Endothelial cell of umbilical vein (primary cell): ENCODE data around the gene SLC9A3. TPM values are rescaled to one million over a fixed set of nuclear protein-coding genes. Genes with fewer than 3 reads are reported as not detected.

Source experiments
- BruUV-seq: library from RNA; stranded (reverse); fragments of 400-500 nt; replicated peaks from 2 replicates; lab custom pipeline; 2021; lab: Mats Ljungman, UMichigan
- CTCF ChIA-PET: fragments of 300-600, 350-600 bp; sonication (Branson Sonifier 250); formaldehyde crosslinking; loops from one replicate; lab custom pipeline; 2021; ENCODE audit warnings: antibody characterized with exemption, inconsistent platforms; lab: Charles Lee
- POLR2A ChIA-PET: fragments of 300-600, 350-600 bp; sonication (Branson Sonifier 250); formaldehyde crosslinking; loops from one replicate; lab custom pipeline; 2021; ENCODE audit warnings: antibody characterized with exemption, inconsistent platforms; lab: Charles Lee
- DNase-seq: peaks from one replicate; pipeline ENCODE4 v3.0.0-alpha.2; 2011; ENCODE audit warnings: low read depth, low spot score
- FAIRE-seq: peaks from 2 replicates; lab custom pipeline; 2011; peaks lifted over from hg19 to GRCh38; lab: Jason Lieb, UNC
- H2AFZ ChIP-seq: 2 replicates; pipeline ENCODE4 v1.6.0; 2012; ENCODE audit warnings: low read depth, low read length, control low read depth, inconsistent platforms
- H3K27ac ChIP-seq: 2 replicates; pipeline ENCODE4 v1.5.1; 2011; ENCODE audit warnings: low read depth, mild to moderate bottlenecking, control low read depth, low read length, moderate library complexity; ENCODE audit not compliant: insufficient read depth
- H3K27me3 ChIP-seq, 2 experiments: 2 replicates each; pipeline versions ENCODE4 v1.6.0 to v1.6.1; 2011; ENCODE audit warnings: low read length in 2 of 2, mixed read lengths in 1 of 2; ENCODE audit not compliant: control insufficient read depth in 2 of 2, insufficient read depth in 2 of 2
- H3K36me3 ChIP-seq, 2 experiments: 2 replicates in 1 of 2; 3 replicates in 1 of 2; pipeline ENCODE4 v1.5.1; 2011; ENCODE audit warnings: low read length in 2 of 2, mild to moderate bottlenecking in 1 of 2, moderate library complexity in 1 of 2; ENCODE audit not compliant: control insufficient read depth in 2 of 2, insufficient read depth in 2 of 2; ENCODE audit errors: extremely low read depth in 1 of 2
- H3K4me1 ChIP-seq: 3 replicates; pipeline ENCODE4 v1.5.1; 2011; ENCODE audit warnings: mild to moderate bottlenecking, low read length; ENCODE audit not compliant: control insufficient read depth, insufficient read depth; ENCODE audit errors: extremely low read depth
- H3K4me2 ChIP-seq: 2 replicates; pipeline ENCODE4 v1.6.1; 2011; ENCODE audit warnings: low read length, control low read depth, mixed read lengths; ENCODE audit not compliant: insufficient read depth
- H3K4me3 ChIP-seq, 3 experiments: fragments of 200-600 bp in 1 of 3; sonication (generic), shearing (Covaris generic) in 1 of 3; replicated peaks in 1 of 3; 2 replicates each; pipeline ENCODE4 v1.5.1; 2011 to 2016; ENCODE audit warnings: control low read depth in 3 of 3, low read length in 3 of 3, mild to moderate bottlenecking in 2 of 3, inconsistent platforms in 1 of 3, low read depth in 1 of 3, moderate library complexity in 1 of 3; ENCODE audit not compliant: insufficient read depth in 1 of 3
- H3K79me2 ChIP-seq: 2 replicates; pipeline ENCODE4 v1.6.0; 2012; ENCODE audit warnings: low read length, inconsistent platforms; ENCODE audit not compliant: control insufficient read depth, insufficient read depth
- H3K9ac ChIP-seq: replicated peaks from 2 replicates; pipeline ENCODE3; 2011; ENCODE audit warnings: low read length, control low read depth; ENCODE audit not compliant: insufficient read depth; ENCODE audit errors: extremely low read depth
- H3K9me1 ChIP-seq: replicated peaks from 3 replicates; pipeline ENCODE4 v1.6.0; 2011; ENCODE audit warnings: mild to moderate bottlenecking, low read length; ENCODE audit not compliant: control insufficient read depth, insufficient read depth; ENCODE audit errors: extremely low read depth
- H3K9me3 ChIP-seq: replicated peaks from 2 replicates; pipeline ENCODE4 v1.5.1; 2012; ENCODE audit warnings: low read length, inconsistent platforms; ENCODE audit not compliant: control insufficient read depth, insufficient read depth
- H4K20me1 ChIP-seq: replicated peaks from 2 replicates; pipeline ENCODE3; 2011; ENCODE audit warnings: mild to moderate bottlenecking, low read length; ENCODE audit not compliant: control insufficient read depth, insufficient read depth; ENCODE audit errors: extremely low read depth
- EZH2 ChIP-seq: IDR thresholded peaks from 2 replicates; pipeline ENCODE4 v1.6.1; 2012; ENCODE audit warnings: borderline replicate concordance, low read depth, mild to moderate bottlenecking, moderate library complexity, low read length, inconsistent platforms; ENCODE audit not compliant: severe bottlenecking
- FOS ChIP-seq: IDR thresholded peaks from 2 replicates; pipeline ENCODE4 v1.6.1; 2011; ENCODE audit warnings: mild to moderate bottlenecking, low read length, moderate library complexity, borderline replicate concordance; ENCODE audit not compliant: insufficient read depth
- GATA2 ChIP-seq: IDR thresholded peaks from 2 replicates; pipeline ENCODE4 v1.7.0; 2011; ENCODE audit warnings: low read depth, mild to moderate bottlenecking, moderate library complexity, mixed read lengths, low read length; ENCODE audit not compliant: insufficient read length, insufficient read depth
- JUN ChIP-seq: IDR thresholded peaks from 2 replicates; pipeline ENCODE4 v1.6.1; 2011; ENCODE audit warnings: borderline replicate concordance, low read depth; ENCODE audit not compliant: insufficient read length, insufficient read depth
- MYC ChIP-seq: IDR thresholded peaks from one replicate; pipeline ENCODE4 v1.6.1; 2011; ENCODE audit warnings: mild to moderate bottlenecking, low read depth, low read length
- POLR2A ChIP-seq: IDR thresholded peaks from 2 replicates; pipeline ENCODE4 v1.6.1; 2012; ENCODE audit warnings: low read depth, mild to moderate bottlenecking, control low read depth, low read length
- dilution Hi-C: fragments of 300-500 bp; cut with MboI; formaldehyde crosslinking; loops from one replicate; pipeline ENCODE4 v1.15.0; 2019; ENCODE audit warnings: low sequenced_read_pairs; ENCODE audit not compliant: extremely low pct_ligation_motif_present
- intact Hi-C: fragments of 100-400 bp; cut with micrococcal nuclease; formaldehyde crosslinking; loops from one replicate; pipeline ENCODE4 v1.10.0; 2022
- polyA plus RNA-seq, 4 experiments: library from polyadenylated mRNA; depleted of rRNA in 3 of 4; stranded (reverse) in 3 of 4; unstranded in 1 of 4; fragments of >200 nt; gene quantifications; 2 replicates each; pipeline versions ENCODE4 v1.2.1 to v1.2.3, GENCODE V29; 2011 to 2012; ENCODE audit warnings: missing spikeins in 1 of 4
- total RNA-seq: library from RNA; stranded (reverse); gene quantifications from 2 replicates; pipeline ENCODE4 v1.2.3, GENCODE V29; 2021
- TF ChIP-seq, protein P1 (sequence below): IDR thresholded peaks from 2 replicates; pipeline ENCODE4 v1.6.1; 2011; ENCODE audit not compliant: insufficient read depth, insufficient read length
- TF ChIP-seq, protein P2 (sequence below), 2 donors: IDR thresholded peaks; 1 replicate in 1 of 2; 2 replicates in 1 of 2; pipeline ENCODE4 v1.5.1; 2011; ENCODE audit warnings: low read length in 2 of 2, mild to moderate bottlenecking in 2 of 2, moderate library complexity in 2 of 2, control low read depth in 1 of 2, inconsistent platforms in 1 of 2, low read depth in 1 of 2; ENCODE audit not compliant: insufficient read depth in 1 of 2; ENCODE audit errors: extremely low read depth in 1 of 2

Gene SLC9A3
- total and polyA plus RNA-seq, 2 donors (not counting 3 experiments of a cell fraction or from before 2014, with no cell fraction given): 0.79 to 0.82 TPM

DNA sequence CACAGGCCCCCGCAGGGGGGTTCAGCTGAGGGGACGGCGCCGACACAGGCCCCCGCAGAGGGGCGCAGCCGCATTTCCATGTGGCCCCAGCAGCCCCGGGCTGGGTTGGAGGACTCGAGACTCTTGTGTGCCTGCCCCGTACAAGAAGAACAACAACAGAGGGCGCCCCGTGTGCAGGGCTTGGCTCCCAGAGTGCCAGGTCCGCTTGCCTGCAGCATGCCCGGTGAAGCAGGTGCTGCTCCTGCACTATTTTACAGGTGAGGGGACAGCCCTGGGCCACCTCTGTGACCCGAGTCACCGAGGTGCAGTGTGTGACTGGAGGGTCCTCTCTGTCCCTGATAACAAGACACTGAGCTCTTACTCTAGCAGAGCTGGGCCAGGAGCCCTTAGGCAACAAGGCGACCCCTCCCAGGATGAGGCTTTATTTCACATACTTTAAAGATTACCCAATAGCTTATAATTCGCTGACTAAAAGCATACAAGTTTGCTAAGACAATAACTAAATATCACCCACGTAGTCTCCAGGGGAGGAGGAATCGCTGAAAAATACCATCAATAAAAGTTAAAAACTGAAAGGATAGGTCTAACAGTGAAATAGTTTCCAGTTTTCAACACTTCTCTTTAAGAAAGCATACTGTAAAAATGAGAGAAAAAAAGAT, 41.7 kb upstream of the SLC9A3 start:
- H3K79me2 ChIP-seq: no peaks in the 10 kb centered on the region
- no peak for FAIRE-seq
- no peaks in the 10 kb centered on the region for H3K4me1 ChIP-seq
- dilution Hi-C loops (no loop called here), intact Hi-C loops (no loop called here)
- no peaks in the 10 kb centered on the region for H3K9me3 ChIP-seq
- no TSS peak for BruUV-seq
- POLR2A ChIA-PET: no interaction called here
- TF ChIP-seq EZH2: peak; percentile 32
- TF ChIP-seq GATA2: no peak
- no peak overlapping the region for H3K27ac ChIP-seq
- no peak overlapping the region for H2AFZ ChIP-seq
- CTCF ChIA-PET: no interaction called here
- no peaks in the 10 kb centered on the region for H3K9me1 ChIP-seq
- no peaks in the 10 kb centered on the region for H3K36me3 ChIP-seq
- H3K27me3 ChIP-seq: peaks cover 4 to 8% of the 10 kb centered on the region in 2 experiments
- no peaks in the 10 kb centered on the region for H4K20me1 ChIP-seq
- DNase-seq: no peak
- H3K4me2 ChIP-seq: no peak overlapping the region
- no peak overlapping the region for H3K9ac ChIP-seq
- H3K4me3 ChIP-seq: no peak overlapping the region

DNA sequence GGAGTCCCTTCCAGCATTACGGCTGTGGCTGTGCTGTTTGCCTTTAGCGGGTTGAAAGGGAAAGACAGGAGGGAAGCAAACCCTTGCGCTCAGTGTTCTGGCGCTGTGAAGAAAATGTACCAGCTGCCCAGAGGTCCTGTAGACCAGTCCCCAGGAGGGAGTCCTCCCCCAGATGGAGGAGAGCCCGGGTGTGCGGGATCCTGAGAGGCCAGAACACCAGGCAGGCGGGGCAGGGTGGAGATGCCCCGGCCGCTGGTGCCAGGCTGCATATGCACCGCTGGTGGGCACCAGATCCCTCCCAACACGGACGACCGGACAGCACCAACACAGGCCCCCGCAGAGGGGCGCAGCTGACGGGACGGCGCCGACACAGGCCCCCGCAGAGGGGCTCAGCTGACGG, 37.2 kb upstream of the SLC9A3 start:
- no peak overlapping the region for H3K9ac ChIP-seq
- H4K20me1 ChIP-seq: no peaks in the 10 kb centered on the region
- CTCF ChIA-PET: no interaction called here
- dilution Hi-C loops (no loop called here), intact Hi-C loops (no loop called here)
- H3K36me3 ChIP-seq: no peaks in the 10 kb centered on the region
- H3K4me1 ChIP-seq: no peaks in the 10 kb centered on the region
- H3K9me1 ChIP-seq: no peaks in the 10 kb centered on the region
- no peak overlapping the region for H3K27ac ChIP-seq
- no peaks in the 10 kb centered on the region for H3K9me3 ChIP-seq
- no peaks in the 10 kb centered on the region for H3K79me2 ChIP-seq
- DNase-seq: no peak
- FAIRE-seq: no peak
- POLR2A ChIA-PET: no interaction called here
- TF ChIP-seq, protein P1, sequence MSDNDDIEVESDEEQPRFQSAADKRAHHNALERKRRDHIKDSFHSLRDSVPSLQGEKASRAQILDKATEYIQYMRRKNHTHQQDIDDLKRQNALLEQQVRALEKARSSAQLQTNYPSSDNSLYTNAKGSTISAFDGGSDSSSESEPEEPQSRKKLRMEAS: no peak
- no peak for TF ChIP-seq MYC
- TF ChIP-seq JUN: no peak
- TF ChIP-seq GATA2: no peak
- no peak for TF ChIP-seq FOS
- TF ChIP-seq, protein P2, sequence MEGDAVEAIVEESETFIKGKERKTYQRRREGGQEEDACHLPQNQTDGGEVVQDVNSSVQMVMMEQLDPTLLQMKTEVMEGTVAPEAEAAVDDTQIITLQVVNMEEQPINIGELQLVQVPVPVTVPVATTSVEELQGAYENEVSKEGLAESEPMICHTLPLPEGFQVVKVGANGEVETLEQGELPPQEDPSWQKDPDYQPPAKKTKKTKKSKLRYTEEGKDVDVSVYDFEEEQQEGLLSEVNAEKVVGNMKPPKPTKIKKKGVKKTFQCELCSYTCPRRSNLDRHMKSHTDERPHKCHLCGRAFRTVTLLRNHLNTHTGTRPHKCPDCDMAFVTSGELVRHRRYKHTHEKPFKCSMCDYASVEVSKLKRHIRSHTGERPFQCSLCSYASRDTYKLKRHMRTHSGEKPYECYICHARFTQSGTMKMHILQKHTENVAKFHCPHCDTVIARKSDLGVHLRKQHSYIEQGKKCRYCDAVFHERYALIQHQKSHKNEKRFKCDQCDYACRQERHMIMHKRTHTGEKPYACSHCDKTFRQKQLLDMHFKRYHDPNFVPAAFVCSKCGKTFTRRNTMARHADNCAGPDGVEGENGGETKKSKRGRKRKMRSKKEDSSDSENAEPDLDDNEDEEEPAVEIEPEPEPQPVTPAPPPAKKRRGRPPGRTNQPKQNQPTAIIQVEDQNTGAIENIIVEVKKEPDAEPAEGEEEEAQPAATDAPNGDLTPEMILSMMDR (IDR thresholded peaks at IDR 0.05; ENCODE audit: extremely low read depth in 1 of 2, insufficient read depth in 1 of 2, low read depth in 1 of 2, low read length in 2 of 2): no peak
- no peak for TF ChIP-seq POLR2A
- H3K27me3 ChIP-seq: peaks cover 4 to 8% of the 10 kb centered on the region in 2 experiments
- H3K4me2 ChIP-seq: no peak overlapping the region
- H2AFZ ChIP-seq: no peak overlapping the region
- no peak overlapping the region for H3K4me3 ChIP-seq
- BruUV-seq: no TSS peak
